Panc1 (cell line): ENCODE measurements around the gene RAB30. TPM values are rescaled to one million over a fixed set of nuclear protein-coding genes. Genes with fewer than 3 reads are reported as not detected.
A peak's percentile ranks its signal among the peaks of the same experiment; 100 is the strongest.

Experiments
- ATAC-seq: fragments of 200-7000 bp; cut with Tn5 transposase; 2 replicates; pipeline ENCODE4 v1.9.1; 2020; ENCODE audit warnings: mild to moderate bottlenecking, moderate library complexity
- BruUV-seq: library from RNA; stranded (reverse); fragments of 400-500 nt; replicated peaks from 2 replicates; lab custom pipeline; 2021; lab: Mats Ljungman, UMichigan
- CTCF ChIA-PET: fragments of 300-600 bp; sonication (Branson Sonifier 250); formaldehyde crosslinking; loops from one replicate; lab custom pipeline; 2022; ENCODE audit warnings: antibody characterized with exemption; lab: Charles Lee
- POLR2A ChIA-PET: fragments of 300-600 bp; sonication (Branson Sonifier 250); formaldehyde crosslinking; loops from one replicate; lab custom pipeline; 2022; ENCODE audit warnings: antibody characterized with exemption; lab: Charles Lee
- DNase-seq: peaks from one replicate; pipeline ENCODE4 v3.0.0-alpha.2; 2010; ENCODE audit warnings: low read depth, low spot score
- H3K27ac ChIP-seq: 2 replicates; pipeline ENCODE4 v1.5.1; 2011; ENCODE audit warnings: mild to moderate bottlenecking, low read length, inconsistent platforms
- H3K27me3 ChIP-seq: fragments of 200-500 bp; sonication (Bioruptor generic); 2 replicates; pipeline ENCODE4 v1.6.0; 2014; ENCODE audit warnings: low read length, inconsistent platforms; ENCODE audit not compliant: control insufficient read depth, insufficient read depth
- H3K36me3 ChIP-seq: fragments of 200-500 bp; sonication (Bioruptor generic); 2 replicates; pipeline ENCODE4 v1.5.1; 2014; ENCODE audit warnings: inconsistent platforms, mild to moderate bottlenecking, low read length, moderate library complexity; ENCODE audit not compliant: control insufficient read depth, insufficient read depth
- H3K4me1 ChIP-seq: 2 replicates; pipeline ENCODE4 v1.5.1; 2011; ENCODE audit warnings: inconsistent platforms, mild to moderate bottlenecking, low read length, moderate library complexity; ENCODE audit not compliant: control insufficient read depth, insufficient read depth
- H3K4me3 ChIP-seq, 2 experiments: 2 replicates each; pipeline ENCODE4 v1.5.1; 2011 to 2012; ENCODE audit warnings: low read depth in 2 of 2, low read length in 2 of 2, mild to moderate bottlenecking in 2 of 2, inconsistent platforms in 1 of 2, moderate library complexity in 1 of 2
- H3K9me3 ChIP-seq: fragments of 200-500 bp; sonication (Bioruptor generic); 2 replicates; pipeline ENCODE4 v1.5.1; 2014; ENCODE audit warnings: low read depth, mild to moderate bottlenecking, inconsistent platforms, low read length, moderate library complexity; ENCODE audit not compliant: control insufficient read depth, insufficient read depth
- POLR2AphosphoS5 ChIP-seq: IDR thresholded peaks from 2 replicates; pipeline ENCODE4 v1.6.1; 2012; ENCODE audit warnings: mild to moderate bottlenecking, low read depth, low read length, moderate library complexity
- SIN3A ChIP-seq: IDR thresholded peaks from 2 replicates; pipeline ENCODE4 v1.6.1; 2012; ENCODE audit warnings: low read depth, mild to moderate bottlenecking, low read length, moderate library complexity, borderline replicate concordance; ENCODE audit not compliant: insufficient read depth
- TCF7L2 ChIP-seq: IDR thresholded peaks from 2 replicates; pipeline ENCODE4 v1.6.1; 2011; ENCODE audit warnings: mild to moderate bottlenecking, low read depth, low read length, inconsistent platforms
- in situ Hi-C: cut with HindIII; loops from 2 replicates; pipeline ENCODE4 v1.10.0; 2016; ENCODE audit warnings: low sequenced_read_pairs, low pct_unique_long_range_greater_than_20kb
- intact Hi-C: fragments of 100-400 bp; cut with micrococcal nuclease; formaldehyde crosslinking; loops from one replicate; pipeline ENCODE4 v1.10.0; 2022; ENCODE audit not compliant: unreplicated experiment
- total RNA-seq: library from RNA; stranded (reverse); gene quantifications from one replicate; pipeline ENCODE4 v1.2.1, GENCODE V29; 2021; ENCODE audit not compliant: unreplicated experiment
- TF ChIP-seq, protein P1 (sequence below): fragments of 450-650 bp; IDR thresholded peaks from 2 replicates; pipeline ENCODE4 v1.5.1; 2017; ENCODE audit warnings: mild to moderate bottlenecking
- TF ChIP-seq, protein P2 (sequence below), 2 experiments: IDR thresholded peaks; 2 replicates each; pipeline ENCODE4 v1.6.1; 2011 to 2012; ENCODE audit warnings: low read depth in 2 of 2, control low read depth in 1 of 2, low read length in 1 of 2, mild to moderate bottlenecking in 1 of 2, moderate library complexity in 1 of 2; ENCODE audit not compliant: insufficient read depth in 1 of 2

The RAB30 gene
- total RNA-seq, 1 experiment from 2014 or later: 19.0 TPM

- no peaks in the 10 kb centered on the region for H3K27me3 ChIP-seq
- TF ChIP-seq, protein P1, sequence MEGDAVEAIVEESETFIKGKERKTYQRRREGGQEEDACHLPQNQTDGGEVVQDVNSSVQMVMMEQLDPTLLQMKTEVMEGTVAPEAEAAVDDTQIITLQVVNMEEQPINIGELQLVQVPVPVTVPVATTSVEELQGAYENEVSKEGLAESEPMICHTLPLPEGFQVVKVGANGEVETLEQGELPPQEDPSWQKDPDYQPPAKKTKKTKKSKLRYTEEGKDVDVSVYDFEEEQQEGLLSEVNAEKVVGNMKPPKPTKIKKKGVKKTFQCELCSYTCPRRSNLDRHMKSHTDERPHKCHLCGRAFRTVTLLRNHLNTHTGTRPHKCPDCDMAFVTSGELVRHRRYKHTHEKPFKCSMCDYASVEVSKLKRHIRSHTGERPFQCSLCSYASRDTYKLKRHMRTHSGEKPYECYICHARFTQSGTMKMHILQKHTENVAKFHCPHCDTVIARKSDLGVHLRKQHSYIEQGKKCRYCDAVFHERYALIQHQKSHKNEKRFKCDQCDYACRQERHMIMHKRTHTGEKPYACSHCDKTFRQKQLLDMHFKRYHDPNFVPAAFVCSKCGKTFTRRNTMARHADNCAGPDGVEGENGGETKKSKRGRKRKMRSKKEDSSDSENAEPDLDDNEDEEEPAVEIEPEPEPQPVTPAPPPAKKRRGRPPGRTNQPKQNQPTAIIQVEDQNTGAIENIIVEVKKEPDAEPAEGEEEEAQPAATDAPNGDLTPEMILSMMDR: no peak
- TF ChIP-seq POLR2AphosphoS5 (no peak), TCF7L2 (no peak), SIN3A (no peak)
- H3K4me3 ChIP-seq: peak overlapping the region in 1 of 2 experiments; percentile 8; a peak in 2 of 4 replicates
- no peaks in the 10 kb centered on the region for H3K9me3 ChIP-seq
- ChIA-PET CTCF (no interaction called here), POLR2A (interaction anchor here (1.0 kb wide), 1 partner anchor 10 kb away, joined by 3 read pairs; no protein-coding TSS in a partner anchor)
- peaks cover 28% of the 10 kb centered on the region for H3K4me1 ChIP-seq
- no TSS peak for BruUV-seq
- H3K27ac ChIP-seq: peak overlapping the region; percentile 58
- intact Hi-C loops (no loop called here), in situ Hi-C loops (no loop called here)
- ATAC-seq (peak; percentile 89), DNase-seq (peak; percentile 82)
- no peaks in the 10 kb centered on the region for H3K36me3 ChIP-seq
Observed at GRCh38 chr11:83044958-83045712, 26.6 kb downstream of the RAB30 start.

GRCh38 chr11:83042964-83043711 lies 28.6 kb downstream of the RAB30 start:
- no TSS peak for BruUV-seq
- in situ Hi-C loops: no loop called here
- H3K9me3 ChIP-seq: no peaks in the 10 kb centered on the region
- ChIA-PET POLR2A (no interaction called here), CTCF (no interaction called here)
- DNase-seq (no peak), ATAC-seq (peak; percentile 36; the same call in 1 of the 2 replicates)
- no peak overlapping the region for H3K4me3 ChIP-seq
- H3K36me3 ChIP-seq: no peaks in the 10 kb centered on the region
- peak overlapping the region; percentile 24; the same call in 1 of the 2 replicates for H3K27ac ChIP-seq
- TF ChIP-seq, protein P1: no peak
- no peak for TF ChIP-seq POLR2AphosphoS5
- no peak for TF ChIP-seq SIN3A
- no peak for TF ChIP-seq TCF7L2
- TF ChIP-seq, protein P2, sequence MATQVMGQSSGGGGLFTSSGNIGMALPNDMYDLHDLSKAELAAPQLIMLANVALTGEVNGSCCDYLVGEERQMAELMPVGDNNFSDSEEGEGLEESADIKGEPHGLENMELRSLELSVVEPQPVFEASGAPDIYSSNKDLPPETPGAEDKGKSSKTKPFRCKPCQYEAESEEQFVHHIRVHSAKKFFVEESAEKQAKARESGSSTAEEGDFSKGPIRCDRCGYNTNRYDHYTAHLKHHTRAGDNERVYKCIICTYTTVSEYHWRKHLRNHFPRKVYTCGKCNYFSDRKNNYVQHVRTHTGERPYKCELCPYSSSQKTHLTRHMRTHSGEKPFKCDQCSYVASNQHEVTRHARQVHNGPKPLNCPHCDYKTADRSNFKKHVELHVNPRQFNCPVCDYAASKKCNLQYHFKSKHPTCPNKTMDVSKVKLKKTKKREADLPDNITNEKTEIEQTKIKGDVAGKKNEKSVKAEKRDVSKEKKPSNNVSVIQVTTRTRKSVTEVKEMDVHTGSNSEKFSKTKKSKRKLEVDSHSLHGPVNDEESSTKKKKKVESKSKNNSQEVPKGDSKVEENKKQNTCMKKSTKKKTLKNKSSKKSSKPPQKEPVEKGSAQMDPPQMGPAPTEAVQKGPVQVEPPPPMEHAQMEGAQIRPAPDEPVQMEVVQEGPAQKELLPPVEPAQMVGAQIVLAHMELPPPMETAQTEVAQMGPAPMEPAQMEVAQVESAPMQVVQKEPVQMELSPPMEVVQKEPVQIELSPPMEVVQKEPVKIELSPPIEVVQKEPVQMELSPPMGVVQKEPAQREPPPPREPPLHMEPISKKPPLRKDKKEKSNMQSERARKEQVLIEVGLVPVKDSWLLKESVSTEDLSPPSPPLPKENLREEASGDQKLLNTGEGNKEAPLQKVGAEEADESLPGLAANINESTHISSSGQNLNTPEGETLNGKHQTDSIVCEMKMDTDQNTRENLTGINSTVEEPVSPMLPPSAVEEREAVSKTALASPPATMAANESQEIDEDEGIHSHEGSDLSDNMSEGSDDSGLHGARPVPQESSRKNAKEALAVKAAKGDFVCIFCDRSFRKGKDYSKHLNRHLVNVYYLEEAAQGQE (IDR thresholded peaks at IDR 0.05; ENCODE audit: insufficient read depth in 1 of 2, low read depth in 2 of 2, low read length in 1 of 2): no peak
- H3K4me1 ChIP-seq: peaks cover 32% of the 10 kb centered on the region
- H3K27me3 ChIP-seq: no peaks in the 10 kb centered on the region
- intact Hi-C loops: no loop called here
